ENCODE data around the gene SMIM13.

Gene SMIM13

GRCh38 chr6:11093626-11094410 lies at the start of gene SMIM13:
SMIM13 (plus strand) TSS chr6:11093834; CDS start chr6:11094314, 480 bp downstream.
- in situ Hi-C loops (cut with MboI; ENCODE audit: low sequenced_read_pairs) = no loop called here

GRCh38 chr6:11043961-11044711 lies 49.5 kb upstream of the SMIM13 start, which contains the start of gene ELOVL2:
ELOVL2 (minus strand) TSS chr6:11044305; CDS start chr6:11044230, 75 bp downstream.
- in situ Hi-C loops (cut with MboI; ENCODE audit: low sequenced_read_pairs) = no loop called here

- in situ Hi-C loops (cut with MboI; ENCODE audit: low sequenced_read_pairs) = no loop called here
Observed at GRCh38 chr6:11044712-11045167, 48.9 kb upstream of the SMIM13 start.

GRCh38 chr6:11050731-11051130 lies 42.9 kb upstream of the SMIM13 start:
- in situ Hi-C loops (cut with MboI; ENCODE audit: low sequenced_read_pairs) = loop anchor here (25.0 kb wide), 1 partner anchor 88 kb away; no protein-coding TSS in a partner anchor

- in situ Hi-C loops (cut with MboI; ENCODE audit: low sequenced_read_pairs) = loop anchor here (25.0 kb wide), 1 partner anchor 91 kb away; no protein-coding TSS in a partner anchor
Observed at GRCh38 chr6:11053307-11053706, 40.3 kb upstream of the SMIM13 start.

- in situ Hi-C loops (cut with MboI; ENCODE audit: low sequenced_read_pairs) = loop anchor here (25.0 kb wide), 1 partner anchor 92 kb away; no protein-coding TSS in a partner anchor
Observed at GRCh38 chr6:11054722-11055121, 38.9 kb upstream of the SMIM13 start.

GRCh38 chr6:11055127-11055627 lies 38.5 kb upstream of the SMIM13 start:
- in situ Hi-C loops (cut with MboI; ENCODE audit: low sequenced_read_pairs) = loop anchor here (25.0 kb wide), 1 partner anchor 93 kb away; no protein-coding TSS in a partner anchor

GRCh38 chr6:11056871-11057270 lies 36.8 kb upstream of the SMIM13 start:
- in situ Hi-C loops (cut with MboI; ENCODE audit: low sequenced_read_pairs) = loop anchor here (25.0 kb wide), 1 partner anchor 95 kb away; no protein-coding TSS in a partner anchor

- in situ Hi-C loops (cut with MboI; ENCODE audit: low sequenced_read_pairs) = loop anchor here (25.0 kb wide), 1 partner anchor 96 kb away; no protein-coding TSS in a partner anchor
Observed at GRCh38 chr6:11058406-11058805, 35.2 kb upstream of the SMIM13 start.

- in situ Hi-C loops (cut with MboI; ENCODE audit: low sequenced_read_pairs) = loop anchor here (25.0 kb wide), 1 partner anchor 100 kb away; no protein-coding TSS in a partner anchor
Observed at GRCh38 chr6:11062083-11062482, 31.6 kb upstream of the SMIM13 start.

- in situ Hi-C loops (cut with MboI; ENCODE audit: low sequenced_read_pairs) = loop anchor here (25.0 kb wide), 1 partner anchor 100 kb away; no protein-coding TSS in a partner anchor
Observed at GRCh38 chr6:11062715-11063114, 30.9 kb upstream of the SMIM13 start.

GRCh38 chr6:11064836-11065235 lies 28.8 kb upstream of the SMIM13 start:
- in situ Hi-C loops (cut with MboI; ENCODE audit: low sequenced_read_pairs) = loop anchor here (25.0 kb wide), 1 partner anchor 103 kb away; no protein-coding TSS in a partner anchor

GRCh38 chr6:11065436-11066202 lies 28.0 kb upstream of the SMIM13 start:
- in situ Hi-C loops (cut with MboI; ENCODE audit: low sequenced_read_pairs) = loop anchor here (25.0 kb wide), 1 partner anchor 103 kb away; no protein-coding TSS in a partner anchor

GRCh38 chr6:11066505-11067347 lies 26.9 kb upstream of the SMIM13 start:
- in situ Hi-C loops (cut with MboI; ENCODE audit: low sequenced_read_pairs) = loop anchor here (25.0 kb wide), 1 partner anchor 104 kb away; no protein-coding TSS in a partner anchor

GRCh38 chr6:11067348-11067747 lies 26.3 kb upstream of the SMIM13 start:
- in situ Hi-C loops (cut with MboI; ENCODE audit: low sequenced_read_pairs) = loop anchor here (25.0 kb wide), 1 partner anchor 105 kb away; no protein-coding TSS in a partner anchor

- in situ Hi-C loops (cut with MboI; ENCODE audit: low sequenced_read_pairs) = loop anchor here (25.0 kb wide), 1 partner anchor 107 kb away; no protein-coding TSS in a partner anchor
Observed at GRCh38 chr6:11069760-11070159, 23.9 kb upstream of the SMIM13 start.

GRCh38 chr6:11072101-11072500 lies 21.5 kb upstream of the SMIM13 start:
- in situ Hi-C loops (cut with MboI; ENCODE audit: low sequenced_read_pairs) = loop anchor here (25.0 kb wide), 1 partner anchor 110 kb away; no protein-coding TSS in a partner anchor

GRCh38 chr6:11076540-11076939 lies 17.1 kb upstream of the SMIM13 start:
- in situ Hi-C loops (cut with MboI; ENCODE audit: low sequenced_read_pairs) = no loop called here

- in situ Hi-C loops (cut with MboI; ENCODE audit: low sequenced_read_pairs) = no loop called here
Observed at GRCh38 chr6:11078266-11078665, 15.4 kb upstream of the SMIM13 start.

Data from hTERT RPE-1 (cell line).